Measurements from ENCODE around the gene CCDC15.
A peak's percentile ranks its signal among the peaks of the same experiment; 100 is the strongest.
"Not testable (repeated sequence)": the region's sequence is repeated elsewhere in the genome, so short reads cannot be mapped to it uniquely, and the experiment has no call there.

Gene CCDC15

DNA sequence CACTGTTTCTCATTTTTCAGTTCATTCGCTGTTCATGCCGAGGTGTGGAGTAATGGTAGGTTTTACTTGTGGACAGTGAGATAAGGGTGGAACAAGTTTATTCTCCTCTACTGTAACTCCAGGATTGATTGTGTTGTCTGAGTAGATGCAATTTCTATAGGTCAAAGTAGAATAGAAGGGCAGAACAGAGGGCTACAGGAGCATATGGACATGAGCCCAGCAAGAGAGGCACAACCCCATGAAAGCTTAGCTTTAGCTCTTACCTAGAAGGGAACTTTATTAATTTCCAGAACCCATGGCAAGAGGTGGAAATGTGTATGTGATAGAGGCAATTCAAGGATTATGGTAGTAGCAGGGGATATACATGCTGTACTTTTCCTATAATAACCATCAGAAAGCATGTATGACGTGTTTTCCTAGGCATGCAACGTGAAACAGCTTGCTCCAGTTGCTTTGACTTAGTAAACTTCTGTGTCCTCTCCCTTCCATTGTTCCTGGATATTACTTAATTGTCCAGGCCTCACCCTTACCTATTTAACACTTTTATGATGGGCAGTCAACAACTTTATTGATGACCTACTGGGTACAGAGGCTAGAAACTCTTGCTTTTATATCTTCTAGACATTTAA is 95.3 kb downstream of the CCDC15 start:
- no peak overlapping the region for H3K27ac Mint-ChIP-seq (ENCODE audit: low read depth)
- DNase-seq (ENCODE audit: low spot score in 2 of 2), result no peak
- H3K36me3 Mint-ChIP-seq (ENCODE audit: insufficient read depth), result peaks cover 2% of the 10 kb centered on the region
- no peak overlapping the region for H3K4me3 Mint-ChIP-seq
- no peaks in the 10 kb centered on the region for H3K4me1 Mint-ChIP-seq
- H3K9me3 Mint-ChIP-seq, result no peaks in the 10 kb centered on the region
- no peak for ATAC-seq (replicated peaks; ENCODE audit: extremely low read depth, poor library complexity, severe bottlenecking)
- H3K27me3 Mint-ChIP-seq, result no peaks in the 10 kb centered on the region

DNA sequence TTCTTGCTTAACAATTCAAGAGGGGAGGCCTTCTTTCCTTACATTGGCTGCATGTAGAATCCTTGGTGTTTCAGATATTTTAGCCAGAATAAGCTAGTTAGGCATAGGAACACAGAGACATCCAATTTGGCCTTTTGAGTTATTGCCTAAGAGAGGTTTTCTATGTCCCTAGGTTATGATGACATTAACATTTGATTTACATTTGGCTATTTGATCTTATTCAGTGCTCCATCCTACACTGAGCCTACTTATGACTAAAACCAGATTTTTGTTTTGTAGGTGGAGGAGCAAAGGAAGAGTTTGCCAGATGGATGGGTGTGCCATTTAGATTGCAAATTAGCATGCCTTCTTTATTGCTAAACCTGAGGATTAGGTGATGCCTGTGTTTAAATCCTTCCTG is 98.0 kb downstream of the CCDC15 start:
- H3K27ac Mint-ChIP-seq (ENCODE audit: low read depth), result no peak overlapping the region
- DNase-seq (ENCODE audit: low spot score in 2 of 2) (no peak), ATAC-seq (replicated peaks; ENCODE audit: extremely low read depth, poor library complexity, severe bottlenecking) (no peak)
- H3K4me3 Mint-ChIP-seq, result no peak overlapping the region
- H3K27me3 Mint-ChIP-seq, result no peaks in the 10 kb centered on the region
- peaks cover 2% of the 10 kb centered on the region for H3K36me3 Mint-ChIP-seq (ENCODE audit: insufficient read depth)
- no peaks in the 10 kb centered on the region for H3K4me1 Mint-ChIP-seq
- no peaks in the 10 kb centered on the region for H3K9me3 Mint-ChIP-seq

DNA sequence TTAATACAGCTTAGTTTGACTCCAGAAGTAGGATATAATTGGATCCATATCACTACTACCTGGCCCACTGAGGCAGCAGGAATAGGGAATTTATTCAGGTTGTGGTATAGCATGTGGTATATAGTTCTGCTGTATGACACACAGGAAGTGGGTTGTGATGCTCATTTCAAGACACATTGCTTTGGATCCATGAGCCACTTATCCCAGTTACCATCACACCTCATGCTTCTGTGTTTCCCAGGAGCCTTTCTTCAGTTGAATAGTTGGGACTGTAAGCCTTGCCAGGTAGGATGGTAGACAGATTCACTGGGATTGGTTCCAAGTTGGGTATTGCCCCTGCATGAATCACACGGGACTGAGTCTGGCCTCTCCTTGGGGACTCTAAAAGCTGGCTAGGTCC is 99.2 kb downstream of the CCDC15 start:
- Mint-ChIP-seq H3K27me3 (no peaks in the 10 kb centered on the region), H3K36me3 (ENCODE audit: insufficient read depth) (peaks cover 2% of the 10 kb centered on the region), H3K27ac (ENCODE audit: low read depth) (no peak overlapping the region), H3K9me3 (no peaks in the 10 kb centered on the region), H3K4me3 (no peak overlapping the region), H3K4me1 (no peaks in the 10 kb centered on the region)
- ATAC-seq (replicated peaks; ENCODE audit: extremely low read depth, poor library complexity, severe bottlenecking) (no peak), DNase-seq (ENCODE audit: low spot score in 2 of 2) (no peak)

- Mint-ChIP-seq H3K27ac (ENCODE audit: low read depth) (no peak overlapping the region), H3K9me3 (no peaks in the 10 kb centered on the region), H3K27me3 (no peaks in the 10 kb centered on the region), H3K4me1 (no peaks in the 10 kb centered on the region), H3K4me3 (no peak overlapping the region), H3K36me3 (ENCODE audit: insufficient read depth) (peaks cover 2% of the 10 kb centered on the region)
- ATAC-seq (replicated peaks; ENCODE audit: extremely low read depth, poor library complexity, severe bottlenecking), result no peak
- DNase-seq (ENCODE audit: low spot score in 2 of 2), result no peak
Measured at GRCh38 chr11:125055107-125055715, 101.2 kb downstream of the CCDC15 start.

- H3K27ac Mint-ChIP-seq (ENCODE audit: low read depth); DNase-seq (ENCODE audit: low spot score in 2 of 2); H3K4me3 Mint-ChIP-seq; H3K36me3 Mint-ChIP-seq (ENCODE audit: insufficient read depth); ATAC-seq (replicated peaks; ENCODE audit: extremely low read depth, poor library complexity, severe bottlenecking); H3K27me3 Mint-ChIP-seq; H3K9me3 Mint-ChIP-seq; H3K4me1 Mint-ChIP-seq: not testable (repeated sequence)
Measured at GRCh38 chr11:125056111-125056510, 102.1 kb downstream of the CCDC15 start.

GRCh38 chr11:125056931-125057692 is 103.1 kb downstream of the CCDC15 start:
- no peak overlapping the region for H3K27ac Mint-ChIP-seq (ENCODE audit: low read depth)
- no peaks in the 10 kb centered on the region for H3K9me3 Mint-ChIP-seq

GRCh38 chr11:125057693-125058016 is 103.7 kb downstream of the CCDC15 start:
- Mint-ChIP-seq H3K4me3 (no peak overlapping the region), H3K27ac (ENCODE audit: low read depth) (no peak overlapping the region), H3K36me3 (ENCODE audit: insufficient read depth) (peaks cover 2% of the 10 kb centered on the region), H3K9me3 (no peaks in the 10 kb centered on the region), H3K4me1 (peaks cover 5% of the 10 kb centered on the region), H3K27me3 (no peaks in the 10 kb centered on the region)
- DNase-seq (ENCODE audit: low spot score in 2 of 2) (no peak), ATAC-seq (replicated peaks; ENCODE audit: extremely low read depth, poor library complexity, severe bottlenecking) (no peak)

More at GRCh38 chr11:125056931-125057692, 103.1 kb downstream of the CCDC15 start:
- H3K4me1 Mint-ChIP-seq, result no peaks in the 10 kb centered on the region
- H3K36me3 Mint-ChIP-seq (ENCODE audit: insufficient read depth), result peaks cover 2% of the 10 kb centered on the region
- no peak for ATAC-seq (replicated peaks; ENCODE audit: extremely low read depth, poor library complexity, severe bottlenecking)
- H3K27me3 Mint-ChIP-seq, result no peaks in the 10 kb centered on the region
- DNase-seq (ENCODE audit: low spot score in 2 of 2), result no peak
- no peak overlapping the region for H3K4me3 Mint-ChIP-seq

DNA sequence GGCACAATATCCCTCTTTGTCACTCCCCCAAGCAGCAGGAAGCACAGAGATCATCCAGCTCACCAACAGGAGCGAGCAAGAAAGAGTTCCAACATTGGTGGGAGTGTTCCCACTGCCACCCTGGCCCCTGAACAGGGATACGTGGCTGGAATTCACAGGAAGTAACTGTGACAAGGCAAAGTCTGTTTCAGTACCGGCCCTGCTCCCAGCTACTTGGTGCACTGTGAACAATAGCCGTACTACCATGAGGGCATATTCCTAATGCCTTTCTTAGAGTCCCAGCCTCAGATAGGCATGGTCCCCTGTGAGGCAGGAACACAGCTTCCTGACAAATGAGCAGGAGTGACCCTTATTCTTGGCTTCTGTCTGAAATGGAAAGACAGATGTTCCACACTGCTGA is 107.3 kb downstream of the CCDC15 start:
- H3K27ac Mint-ChIP-seq (ENCODE audit: low read depth), result no peak overlapping the region
- no peak for DNase-seq (ENCODE audit: low spot score in 2 of 2)
- H3K4me1 Mint-ChIP-seq, result peaks cover 7% of the 10 kb centered on the region
- no peaks in the 10 kb centered on the region for H3K36me3 Mint-ChIP-seq (ENCODE audit: insufficient read depth)
- H3K9me3 Mint-ChIP-seq, result no peaks in the 10 kb centered on the region
- peaks cover 7% of the 10 kb centered on the region for H3K27me3 Mint-ChIP-seq
- ATAC-seq (replicated peaks; ENCODE audit: extremely low read depth, poor library complexity, severe bottlenecking), result no peak
- H3K4me3 Mint-ChIP-seq, result no peak overlapping the region

- ATAC-seq (replicated peaks; ENCODE audit: extremely low read depth, poor library complexity, severe bottlenecking) (peak; percentile 31), DNase-seq (ENCODE audit: low spot score in 2 of 2) (no peak)
- Mint-ChIP-seq H3K9me3 (no peaks in the 10 kb centered on the region), H3K27ac (ENCODE audit: low read depth) (peak overlapping the region; percentile 84), H3K4me3 (peak overlapping the region; percentile 88), H3K27me3 (peaks cover 8% of the 10 kb centered on the region), H3K36me3 (ENCODE audit: insufficient read depth) (no peaks in the 10 kb centered on the region), H3K4me1 (peaks cover 7% of the 10 kb centered on the region)
Measured at GRCh38 chr11:125062218-125062930, 108.4 kb downstream of the CCDC15 start.

DNA sequence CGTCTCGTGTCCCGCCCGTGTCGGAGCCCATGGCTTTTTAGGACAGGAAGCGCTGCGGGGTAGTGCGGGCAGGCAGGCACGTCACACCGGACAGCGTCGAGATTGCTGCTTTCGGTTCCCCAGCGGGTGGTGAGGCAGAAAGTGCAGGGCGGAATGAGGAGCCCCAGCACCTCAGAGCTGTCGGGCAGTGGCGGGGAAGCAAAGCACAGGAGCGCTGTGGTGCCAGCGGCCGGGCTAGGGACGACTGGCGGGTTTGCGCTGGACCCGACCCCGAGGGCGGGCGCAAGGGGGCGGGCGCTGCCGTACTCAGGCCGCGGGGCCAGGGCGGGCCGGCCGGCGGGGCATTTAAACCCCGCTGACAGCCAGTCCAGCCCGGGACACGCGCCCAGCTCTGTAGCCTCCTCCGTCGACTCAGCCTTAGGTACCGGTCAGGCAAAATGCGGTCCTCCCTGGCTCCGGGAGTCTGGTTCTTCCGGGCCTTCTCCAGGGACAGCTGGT is 109.0 kb downstream of the CCDC15 start, which contains the start of gene SLC37A2:
SLC37A2 (plus strand) TSS at position 375 of the 498 bp plus-strand sequence; CDS start at position 438, 63 bp downstream.
- Mint-ChIP-seq H3K4me1 (peaks cover 7% of the 10 kb centered on the region), H3K36me3 (ENCODE audit: insufficient read depth) (no peaks in the 10 kb centered on the region), H3K4me3 (peak within 1 kb of the TSS; percentile 88), H3K9me3 (no peaks in the 10 kb centered on the region), H3K27ac (ENCODE audit: low read depth) (peak within 1 kb of the TSS; percentile 84), H3K27me3 (peaks cover 11% of the 10 kb centered on the region)
- peak; percentile 86 for ATAC-seq (replicated peaks; ENCODE audit: extremely low read depth, poor library complexity, severe bottlenecking)
- DNase-seq (ENCODE audit: low spot score in 2 of 2), result no peak

DNA sequence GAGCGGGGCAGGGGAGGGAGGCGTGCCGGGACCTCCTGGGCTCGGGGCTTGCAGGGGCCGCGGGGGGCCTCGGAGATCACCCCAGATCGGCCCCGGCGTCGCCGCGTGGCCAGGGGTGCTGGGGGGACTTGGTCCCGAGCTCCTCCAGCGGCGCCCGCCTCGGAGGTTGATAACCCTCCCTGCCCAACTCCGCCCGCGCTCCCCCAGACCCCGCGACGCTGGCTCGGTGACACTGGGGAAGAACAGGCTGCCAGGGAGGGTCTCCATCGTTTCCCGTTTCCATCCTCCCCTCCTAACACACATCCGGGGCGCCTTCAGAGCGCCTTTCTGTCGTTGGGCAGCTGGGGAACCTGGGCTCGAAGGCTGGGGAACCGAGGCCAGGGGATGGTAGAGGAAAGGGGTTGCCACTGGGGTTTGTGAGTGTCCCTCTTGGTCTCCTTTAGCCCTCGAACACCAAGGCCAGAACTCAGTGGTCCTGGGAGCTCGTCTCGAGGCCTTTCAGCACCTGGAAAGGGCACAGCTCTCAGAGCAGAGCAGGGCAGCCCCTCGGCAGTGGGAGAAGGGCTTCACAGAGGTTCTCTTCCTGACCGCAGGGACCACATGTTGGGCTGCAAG is 109.5 kb downstream of the CCDC15 start:
- H3K4me3 Mint-ChIP-seq, result peak overlapping the region; percentile 88
- no peak overlapping the region for H3K27ac Mint-ChIP-seq (ENCODE audit: low read depth)
- peaks cover 16% of the 10 kb centered on the region for H3K27me3 Mint-ChIP-seq
- no peaks in the 10 kb centered on the region for H3K9me3 Mint-ChIP-seq
- DNase-seq (ENCODE audit: low spot score in 2 of 2) (no peak), ATAC-seq (replicated peaks; ENCODE audit: extremely low read depth, poor library complexity, severe bottlenecking) (peak; percentile 18)
- H3K36me3 Mint-ChIP-seq (ENCODE audit: insufficient read depth), result no peaks in the 10 kb centered on the region
- peaks cover 7% of the 10 kb centered on the region for H3K4me1 Mint-ChIP-seq

DNA sequence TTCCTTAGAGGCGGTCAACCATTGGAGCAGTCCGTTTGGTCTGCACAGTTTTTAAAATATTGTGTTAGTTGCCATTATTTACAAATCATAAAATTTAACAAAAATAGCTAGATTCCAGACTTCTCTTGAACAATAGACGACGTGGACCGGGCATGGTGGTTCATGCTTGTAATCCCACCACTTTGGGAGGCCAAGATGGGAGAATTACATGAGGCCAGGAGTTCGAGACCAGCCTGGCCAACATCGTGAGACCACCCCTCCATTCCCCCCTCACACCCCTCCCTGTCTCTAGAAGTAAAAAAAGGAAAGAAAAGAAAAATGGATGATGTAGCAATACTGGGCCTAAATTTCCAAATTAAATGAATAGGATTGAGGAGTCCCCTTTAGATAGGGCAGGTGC is 110.1 kb downstream of the CCDC15 start:
- peaks cover 7% of the 10 kb centered on the region for H3K4me1 Mint-ChIP-seq
- no peaks in the 10 kb centered on the region for H3K9me3 Mint-ChIP-seq
- H3K4me3 Mint-ChIP-seq, result peak overlapping the region; percentile 88
- no peak overlapping the region for H3K27ac Mint-ChIP-seq (ENCODE audit: low read depth)
- H3K36me3 Mint-ChIP-seq (ENCODE audit: insufficient read depth), result no peaks in the 10 kb centered on the region
- peaks cover 17% of the 10 kb centered on the region for H3K27me3 Mint-ChIP-seq
- ATAC-seq (replicated peaks; ENCODE audit: extremely low read depth, poor library complexity, severe bottlenecking) (no peak), DNase-seq (ENCODE audit: low spot score in 2 of 2) (no peak)
